Psoas muscle (tissue), 8 donors: ENCODE measurements around the gene SLC9A5. TPM values are rescaled to one million over a fixed set of nuclear protein-coding genes. Genes with fewer than 3 reads are reported as not detected.

ENCODE experiments used
- ATAC-seq, 4 donors: fragments of 200-7000 bp; cut with Tn5 transposase; one replicate each; pipeline ENCODE4 v1.9.1; 2020; ENCODE audit warnings: moderate library complexity in 3 of 4, mild to moderate bottlenecking in 2 of 4
- DNase-seq, 2 donors: peaks; one replicate each; pipeline ENCODE4 v3.0.0-alpha.2; 2020
- H3K27ac ChIP-seq: fragments of 200-600 bp; one replicate; pipeline ENCODE4 v1.8.0; 2022
- H3K27me3 ChIP-seq, 3 donors: fragments of 200-600 bp in 1 of 3; one replicate each; pipeline versions ENCODE4 v1.6.1 to v1.8.0; 2013 to 2022; ENCODE audit warnings: low read length in 2 of 3, mild to moderate bottlenecking in 2 of 3, moderate library complexity in 1 of 3; ENCODE audit not compliant: insufficient read depth in 3 of 3
- H3K36me3 ChIP-seq, 2 donors: fragments of 200-600 bp in 1 of 2; one replicate each; pipeline versions ENCODE4 v1.6.1 to v1.8.0; 2013 to 2022; ENCODE audit warnings: low read depth in 1 of 2, mild to moderate bottlenecking in 1 of 2, moderate library complexity in 1 of 2; ENCODE audit not compliant: insufficient read depth in 1 of 2
- H3K4me1 ChIP-seq: fragments of 200-600 bp; one replicate; pipeline ENCODE4 v1.8.0; 2022
- H3K4me3 ChIP-seq: fragments of 200-600 bp; one replicate; pipeline ENCODE4 v1.8.0; 2022; ENCODE audit warnings: mild to moderate bottlenecking
- H3K9me3 ChIP-seq: fragments of 200-600 bp; one replicate; pipeline ENCODE4 v1.8.0; 2022
- CTCF ChIP-seq: fragments of 200-600 bp; IDR thresholded peaks from one replicate; pipeline ENCODE4 v1.8.0; 2022; ENCODE audit warnings: antibody characterized with exemption
- WGBS, 3 donors: extraction: QIAGEN DNeasy Blood & Tissue Kit; methylation state at CpG; one replicate each; pipeline versions ENCODE4 v1.1.6 to v1.1.7; 2013; 5-methylcytosine and 5-hydroxymethylcytosine counted together
- intact Hi-C, 2 donors: fragments of 100-400 bp; cut with DNase I; formaldehyde crosslinking; loops; one replicate each; pipeline versions ENCODE4 v1.11.0 to v1.14.2; 2022
- polyA plus RNA-seq, 3 donors: library from polyadenylated mRNA; stranded (reverse); fragments of 200-250 nt; gene quantifications; one replicate each; pipeline ENCODE4 v1.2.3, GENCODE V29; 2013
- total RNA-seq, 4 donors: library from RNA; stranded (reverse); fragmentation: NEBNext Ultra II Directional in 2 of 4; extraction: Animal tissue kit (Norgen Biotek cat#: 25700) in 2 of 4; gene quantifications; one replicate each; pipeline versions ENCODE4 v1.2.1 to v1.2.4, GENCODE V29; 2021 to 2023
- donor health status: healthy with polysubstance abuse.
- donor health status: DM: no; HTN: no; CAD: no; lungs with moderate emphysema.
- donor health status: Bipolar disorder and iron deficiency.
- donor health status: healthy.
- donor health status: DM: yes; HTN: yes; CAD: no.
- donor health status: DM: no; HTN: no; CAD: no.
- donor health status: DM: no; HTN: no; CAD: no.
- donor health status: DM: yes; HTN: yes; CAD: no.

Gene SLC9A5
- total and polyA plus RNA-seq, 7 donors = 0.52 to 1.7 (median 1.1) TPM

DNA sequence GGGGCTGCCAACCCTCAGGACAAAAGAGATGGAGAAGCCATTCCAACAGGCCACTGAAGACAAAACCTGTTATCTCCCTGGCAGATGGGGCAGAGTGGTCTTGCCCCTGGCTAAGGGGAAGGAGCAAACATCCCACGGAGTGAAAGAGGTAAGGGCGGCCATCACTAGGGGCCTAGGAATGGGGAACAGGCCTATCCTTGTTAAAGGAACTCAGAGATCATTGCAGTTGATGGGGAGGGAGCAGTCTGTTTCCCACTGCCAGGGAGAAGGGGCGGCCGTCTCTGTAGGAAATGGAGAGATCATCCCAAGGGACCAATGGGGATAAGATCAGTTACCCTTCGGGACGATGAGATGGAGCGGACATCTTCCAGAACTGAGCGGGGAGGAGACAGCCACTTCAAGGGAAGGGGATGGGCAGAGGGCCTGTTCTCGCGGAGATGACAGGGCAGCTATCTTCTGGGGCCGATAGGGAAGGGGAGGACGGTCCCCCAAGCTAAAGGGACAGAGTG is 22.4 kb upstream of the SLC9A5 start:
- H3K9me3 ChIP-seq = no peaks in the 10 kb centered on the region

GRCh38 chr16:67226804-67227566 is 21.8 kb upstream of the SLC9A5 start, which contains the start of gene TMEM208:
Gene TMEM208, plus strand, starts transcription at chr16:67227130. Its CDS starts 89 bp downstream, at chr16:67227219.
- peak; percentile 98 to 99 for DNase-seq
- intact Hi-C loops = loop anchor here in 1 of 2 donors (5.0 kb wide), 1 partner anchor 35 kb away; the partner anchor contains the start of genes E2F4 and EXOC3L1
- Histone ChIP-seq H3K9me3 (no peaks in the 10 kb centered on the region), H3K27ac (peak within 1 kb of the TSS; percentile 83), H3K36me3 (peaks cover 6 to 48% of the 10 kb centered on the region in 2 donors), H3K4me3 (peak within 1 kb of the TSS; percentile 91), H3K4me1 (peaks cover 16% of the 10 kb centered on the region), H3K27me3 (no peaks in the 10 kb centered on the region)
- no peak for TF ChIP-seq CTCF
- peak; percentile 89 to 95 (median 91) for ATAC-seq
- WGBS, 3 donors = 0 to 1% (median 0%) methylated on average over 44 to 46 of the region's 46 CpGs

More for the DNA sequence above, 22.4 kb upstream of the SLC9A5 start:
- intact Hi-C loops = loop anchor here in 1 of 2 donors (5.0 kb wide), 1 partner anchor 34 kb away; the partner anchor contains the start of genes E2F4 and EXOC3L1
- no peak for TF ChIP-seq CTCF
- Histone ChIP-seq H3K4me1 (peaks cover 16% of the 10 kb centered on the region), H3K27ac (peak overlapping the region; percentile 83), H3K27me3 (no peaks in the 10 kb centered on the region), H3K4me3 (peak overlapping the region; percentile 91), H3K36me3 (peaks cover 3 to 42% of the 10 kb centered on the region in 2 donors)
- DNase-seq (no peak), ATAC-seq (peak in 1 of 4 donors; percentile 2)
- WGBS, 3 donors = 5 to 9% (median 8%) methylated on average over 12 of the region's 12 CpGs

DNA sequence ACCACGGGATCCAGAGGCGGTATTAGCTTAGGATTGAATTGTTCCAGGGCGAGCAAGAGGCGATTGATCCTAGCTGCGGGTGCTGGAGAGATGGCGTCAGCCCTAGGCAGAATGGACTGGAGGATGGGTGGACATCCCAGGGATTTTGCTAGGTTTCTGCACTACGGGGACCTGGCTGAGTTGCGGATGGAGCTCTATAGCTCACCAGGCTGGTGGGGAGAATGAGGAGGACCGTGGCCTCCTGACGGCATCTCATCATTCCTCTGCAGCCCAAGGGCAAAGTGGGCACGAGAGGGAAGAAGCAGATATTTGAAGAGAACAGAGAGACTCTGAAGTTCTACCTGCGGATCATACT is 21.2 kb upstream of the SLC9A5 start:
- TF ChIP-seq CTCF = no peak
- no peaks in the 10 kb centered on the region for H3K9me3 ChIP-seq
- ATAC-seq (no peak), DNase-seq (no peak)
- H3K4me3 ChIP-seq = peak overlapping the region; percentile 91
- peaks cover 6 to 52% of the 10 kb centered on the region in 2 donors for H3K36me3 ChIP-seq
- peak overlapping the region; percentile 83 for H3K27ac ChIP-seq
- intact Hi-C loops = loop anchor here in 1 of 2 donors (5.0 kb wide), 1 partner anchor 35 kb away; the partner anchor contains the start of genes E2F4 and EXOC3L1
- H3K27me3 ChIP-seq = no peaks in the 10 kb centered on the region
- 4 to 13% (median 9%) methylated on average over 12 of the region's 12 CpGs for WGBS, 3 donors
- H3K4me1 ChIP-seq = peaks cover 16% of the 10 kb centered on the region

GRCh38 chr16:67228034-67228785 is 20.6 kb upstream of the SLC9A5 start:
- intact Hi-C loops = loop anchor here in 1 of 2 donors (5.0 kb wide), 1 partner anchor 36 kb away; the partner anchor contains the start of genes E2F4 and EXOC3L1
- ATAC-seq (no peak), DNase-seq (peak in 1 of 2 donors; percentile 30)
- TF ChIP-seq CTCF = no peak
- Histone ChIP-seq H3K4me1 (peaks cover 16% of the 10 kb centered on the region), H3K4me3 (peak overlapping the region; percentile 91), H3K36me3 (peaks cover 6 to 57% of the 10 kb centered on the region in 2 donors), H3K9me3 (no peaks in the 10 kb centered on the region), H3K27ac (peak overlapping the region; percentile 83), H3K27me3 (no peaks in the 10 kb centered on the region)
- WGBS, 3 donors = 76 to 91% (median 77%) methylated on average over 9 of the region's 9 CpGs
